Ascending aorta (tissue), 2 donors: ENCODE results near the gene FUCA2. TPM values are rescaled to one million over a fixed set of nuclear protein-coding genes. Genes with fewer than 3 reads are reported as not detected.
"Not testable (repeated sequence)": the region's sequence is repeated elsewhere in the genome, so short reads cannot be mapped to it uniquely, and the experiment has no call there.

Experiments
- DNase-seq, 2 donors: peaks; one replicate each; pipeline ENCODE4 v3.0.0-alpha.2; 2019; ENCODE audit warnings: low spot score in 2 of 2
- H3K27ac ChIP-seq, 2 donors: fragments of 200-600 bp; sonication (generic); one replicate each; pipeline ENCODE4 v1.5.1; 2016 to 2017; ENCODE audit warnings: mild to moderate bottlenecking in 1 of 2
- H3K27me3 ChIP-seq: fragments of 200-600 bp; sonication (generic); one replicate; pipeline ENCODE4 v1.5.1; 2017
- H3K36me3 ChIP-seq, 2 donors: fragments of 200-600 bp; sonication (generic); one replicate each; pipeline ENCODE4 v1.5.1; 2016
- H3K4me1 ChIP-seq, 2 donors: fragments of 200-600 bp; sonication (generic); one replicate each; pipeline ENCODE4 v1.5.1; 2016 to 2017; ENCODE audit warnings: mild to moderate bottlenecking in 1 of 2
- H3K4me3 ChIP-seq, 2 donors: fragments of 200-600 bp; sonication (generic); one replicate each; pipeline ENCODE4 v1.5.1; 2016 to 2017; ENCODE audit warnings: mild to moderate bottlenecking in 1 of 2
- H3K9me3 ChIP-seq, 2 donors: fragments of 200-600 bp; sonication (generic); one replicate each; pipeline ENCODE4 v1.5.1; 2016
- CTCF ChIP-seq, 3 experiments: fragments of 200-600 bp in 2 of 3; fragments of 450-650 bp in 1 of 3; sonication (generic) in 2 of 3; IDR thresholded peaks; one replicate each; pipeline ENCODE4 v1.5.1; 2016 to 2019; ENCODE audit warnings: antibody characterized with exemption in 3 of 3, mild to moderate bottlenecking in 1 of 3, moderate library complexity in 1 of 3
- intact Hi-C: fragments of 100-400 bp; cut with DNase I; formaldehyde crosslinking; loops from one replicate; pipeline ENCODE4 v1.15.1; 2023
- total RNA-seq: library from RNA; depleted of rRNA; stranded (reverse); fragments of >200 nt; gene quantifications from one replicate; pipeline ENCODE4 v1.1.0, GENCODE V29; 2016

FUCA2 gene
- total RNA-seq, 1 donor from 2014 or later, result 9.7 TPM

- H3K27ac ChIP-seq, result no peak overlapping the region
- H3K36me3 ChIP-seq, result no peaks in the 10 kb centered on the region
- H3K4me3 ChIP-seq, result no peak overlapping the region
- no peaks in the 10 kb centered on the region for H3K27me3 ChIP-seq
- H3K4me1 ChIP-seq, result peaks cover 5 to 9% of the 10 kb centered on the region in 2 donors
- intact Hi-C loops, result no loop called here
- no peak for DNase-seq
- H3K9me3 ChIP-seq, result no peaks in the 10 kb centered on the region
- TF ChIP-seq CTCF (IDR thresholded peaks at IDR 0.05), result no peak
Observed at GRCh38 chr6:143515766-143516355, 4.3 kb upstream of the FUCA2 start.

GRCh38 chr6:143515061-143515760, 3.7 kb upstream of the FUCA2 start:
- no peak for TF ChIP-seq CTCF (IDR thresholded peaks at IDR 0.05)
- DNase-seq, result peak in 1 of 2 donors; percentile 71
- H3K4me3 ChIP-seq, result no peak overlapping the region
- H3K4me1 ChIP-seq, result peaks cover 5 to 13% of the 10 kb centered on the region in 2 donors
- intact Hi-C loops, result no loop called here
- no peaks in the 10 kb centered on the region for H3K36me3 ChIP-seq
- H3K27ac ChIP-seq, result peak overlapping the region; percentile 9 to 43
- H3K9me3 ChIP-seq, result no peaks in the 10 kb centered on the region
- H3K27me3 ChIP-seq, result no peaks in the 10 kb centered on the region

- intact Hi-C loops, result no loop called here
- no peaks in the 10 kb centered on the region for H3K9me3 ChIP-seq
- no peaks in the 10 kb centered on the region for H3K36me3 ChIP-seq
- no peaks in the 10 kb centered on the region for H3K27me3 ChIP-seq
- TF ChIP-seq CTCF (IDR thresholded peaks at IDR 0.05), result no peak
- H3K4me1 ChIP-seq, result peaks cover 5 to 13% of the 10 kb centered on the region in 2 donors
- no peak for DNase-seq
- H3K4me3 ChIP-seq, result no peak overlapping the region
- H3K27ac ChIP-seq, result no peak overlapping the region
Observed at GRCh38 chr6:143513410-143513809, 1.9 kb upstream of the FUCA2 start.

GRCh38 chr6:143510326-143510725, 1.2 kb downstream of the FUCA2 start:
- H3K27me3 ChIP-seq, H3K9me3 ChIP-seq, intact Hi-C loops, DNase-seq, H3K27ac ChIP-seq: not testable (repeated sequence)
- peaks cover 5 to 11% of the 10 kb centered on the region in 2 donors for H3K4me1 ChIP-seq
- H3K36me3 ChIP-seq, result peaks cover 6 to 10% of the 10 kb centered on the region in 2 donors
- H3K4me3 ChIP-seq, result peak overlapping the region; percentile 78 to 85

GRCh38 chr6:143507358-143508145, 4.0 kb downstream of the FUCA2 start:
- Histone ChIP-seq H3K27ac (no peak overlapping the region), H3K27me3 (no peaks in the 10 kb centered on the region), H3K36me3 (peaks cover 6 to 23% of the 10 kb centered on the region in 2 donors), H3K4me1 (peaks cover 0 to 4% of the 10 kb centered on the region in 2 donors), H3K9me3 (no peaks in the 10 kb centered on the region), H3K4me3 (no peak overlapping the region)
- DNase-seq, result no peak
- no peak for TF ChIP-seq CTCF (IDR thresholded peaks at IDR 0.05)
- intact Hi-C loops, result no loop called here

DNA sequence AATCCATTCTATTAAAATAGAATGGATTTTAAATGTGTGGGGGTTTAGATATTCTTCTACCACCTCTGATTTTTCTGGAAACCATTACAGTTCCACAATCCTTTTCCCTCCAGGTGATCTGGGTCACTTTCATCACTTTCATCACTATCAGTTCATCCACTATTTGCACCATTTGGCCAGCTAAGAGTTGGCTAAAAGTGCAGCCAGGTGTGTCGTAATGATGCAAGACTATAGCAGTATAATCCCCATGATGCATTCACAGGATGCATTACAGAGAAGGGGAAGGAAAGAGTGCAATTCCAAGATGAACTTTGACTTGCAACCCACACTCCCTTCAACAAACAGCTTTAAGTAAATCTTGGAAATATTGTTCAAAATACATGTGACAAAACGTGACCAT, 4.9 kb downstream of the FUCA2 start:
- Histone ChIP-seq H3K27me3 (no peaks in the 10 kb centered on the region), H3K36me3 (peaks cover 6 to 27% of the 10 kb centered on the region in 2 donors), H3K27ac (no peak overlapping the region), H3K4me1 (peaks cover 0 to 4% of the 10 kb centered on the region in 2 donors), H3K4me3 (no peak overlapping the region), H3K9me3 (no peaks in the 10 kb centered on the region)
- no peak for TF ChIP-seq CTCF (IDR thresholded peaks at IDR 0.05)
- intact Hi-C loops, result no loop called here
- DNase-seq, result no peak
